Stomach (tissue), 9 donors: ENCODE data around the gene KLHL29. TPM values are rescaled to one million over a fixed set of nuclear protein-coding genes. Genes with fewer than 3 reads are reported as not detected.
A peak's percentile ranks its signal among the peaks of the same experiment; 100 is the strongest.

Experiments used
- DNase-seq, 2 donors: peaks; one replicate each; pipeline versions ENCODE4 v3.0.0 to v3.0.0-alpha.2; 2013 to 2019
- H3K27ac ChIP-seq, 5 donors: fragments of 200-600 bp in 4 of 5; sonication (generic) in 4 of 5; one replicate each; pipeline ENCODE4 v1.5.1; 2013 to 2019; ENCODE audit warnings: mild to moderate bottlenecking in 1 of 5, moderate library complexity in 1 of 5
- H3K27me3 ChIP-seq, 3 donors: fragments of 200-600 bp; sonication (generic); one replicate each; pipeline ENCODE4 v1.5.1; 2017 to 2019; ENCODE audit warnings: mixed run types in 1 of 3
- H3K36me3 ChIP-seq, 4 donors: fragments of 200-600 bp; sonication (generic); 1 replicate in 3 of 4; 2 replicates in 1 of 4; pipeline ENCODE4 v1.5.1; 2016 to 2019
- H3K4me1 ChIP-seq, 4 donors: fragments of 200-600 bp; sonication (generic); one replicate each; pipeline ENCODE4 v1.5.1; 2016 to 2019
- H3K4me3 ChIP-seq, 4 donors: fragments of 200-600 bp; sonication (generic) in 3 of 4; one replicate each; pipeline ENCODE4 v1.5.1; 2016 to 2019; ENCODE audit warnings: mild to moderate bottlenecking in 1 of 4
- H3K9me3 ChIP-seq, 4 donors: fragments of 200-600 bp; sonication (generic); one replicate each; pipeline ENCODE4 v1.5.1; 2016 to 2019
- EP300 ChIP-seq: sonication (generic); formaldehyde crosslinking; IDR thresholded peaks from one replicate; pipeline ENCODE4 v1.6.1; 2017; ENCODE audit warnings: antibody characterized with exemption
- POLR2A ChIP-seq, 4 donors: fragments of 450-650 bp; IDR thresholded peaks; one replicate each; pipeline ENCODE4 v1.6.1; 2016; ENCODE audit warnings: antibody characterized with exemption in 4 of 4, control low read depth in 2 of 4, mild to moderate bottlenecking in 1 of 4, moderate library complexity in 1 of 4
- POLR2AphosphoS5 ChIP-seq, 3 donors: sonication (generic); formaldehyde crosslinking; IDR thresholded peaks; one replicate each; pipeline ENCODE4 v1.6.1; 2016; ENCODE audit warnings: antibody characterized with exemption in 3 of 3
- WGBS, 5 donors: extraction: QIAGEN DNeasy Blood & Tissue Kit in 3 of 5; methylation state at CpG; one replicate each; pipeline versions ENCODE4 v1.1.5 to v1.1.7; 2013 to 2018; 5-methylcytosine and 5-hydroxymethylcytosine counted together
- intact Hi-C: fragments of 100-400 bp; cut with DNase I; formaldehyde crosslinking; loops from one replicate; pipeline ENCODE4 v1.15.1; 2023; ENCODE audit warnings: low total_unique reads
- polyA plus RNA-seq, 3 donors: library from polyadenylated mRNA; stranded (reverse); fragments of 200-250 nt; gene quantifications; one replicate each; pipeline ENCODE4 v1.2.3, GENCODE V29; 2013
- total RNA-seq, 5 donors: library from RNA; depleted of rRNA; stranded (reverse); fragments of >200 nt; gene quantifications; one replicate each; pipeline versions ENCODE4 v1.1.0 to v1.2.3, GENCODE V29; 2014 to 2016
- TF ChIP-seq, protein P1 (sequence below), 7 experiments: fragments of 450-650 bp in 4 of 7; fragments of 200-600 bp in 3 of 7; sonication (generic) in 3 of 7; IDR thresholded peaks; one replicate each; pipeline ENCODE4 v1.5.1; 2016 to 2019; ENCODE audit warnings: antibody characterized with exemption in 7 of 7, control low read depth in 2 of 7, mild to moderate bottlenecking in 1 of 7
- donor health status: healthy with polysubstance abuse.
- donor health status: Bipolar disorder and iron deficiency.
- donor health status: healthy.

The KLHL29 gene
- total and polyA plus RNA-seq, 8 donors: under 0.01 to 6.6 (median 1.3) TPM

DNA sequence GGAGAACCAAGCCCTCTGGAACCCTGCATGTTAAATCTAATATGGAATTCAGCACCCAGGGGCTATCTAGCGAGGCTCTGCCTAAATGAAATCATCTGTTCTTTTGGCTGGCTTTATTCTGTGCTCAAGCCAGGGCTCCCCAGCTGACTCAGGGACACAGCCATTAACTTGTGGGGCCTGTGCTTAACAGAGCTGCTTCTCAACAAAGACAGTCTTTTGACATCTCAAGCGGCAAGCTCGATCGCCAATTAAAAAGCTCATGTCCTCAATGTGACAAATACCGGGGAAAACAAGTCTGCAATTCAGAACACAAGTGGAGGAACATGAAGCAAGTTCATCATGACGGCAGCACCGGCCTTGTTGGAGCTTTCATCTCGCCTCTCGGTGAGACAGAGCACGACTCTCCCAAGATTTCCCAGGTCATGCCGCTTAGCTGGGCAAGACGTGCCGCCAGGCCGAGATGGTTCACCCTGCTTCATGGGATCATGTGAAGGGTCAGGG, 64.9 kb downstream of the KLHL29 start:
- H3K27ac ChIP-seq: no peak overlapping the region
- DNase-seq: no peak
- no peak overlapping the region for H3K4me3 ChIP-seq
- H3K36me3 ChIP-seq: no peaks in the 10 kb centered on the region
- H3K4me1 ChIP-seq: peaks cover 4 to 31% (median 14%) of the 10 kb centered on the region in 4 donors
- 84 to 96% (median 95%) methylated on average over 11 to 14 of the region's 14 CpGs for WGBS, 5 donors
- H3K27me3 ChIP-seq: no peaks in the 10 kb centered on the region
- TF ChIP-seq POLR2AphosphoS5 (IDR thresholded peaks at IDR 0.05): no peak
- TF ChIP-seq, protein P1, sequence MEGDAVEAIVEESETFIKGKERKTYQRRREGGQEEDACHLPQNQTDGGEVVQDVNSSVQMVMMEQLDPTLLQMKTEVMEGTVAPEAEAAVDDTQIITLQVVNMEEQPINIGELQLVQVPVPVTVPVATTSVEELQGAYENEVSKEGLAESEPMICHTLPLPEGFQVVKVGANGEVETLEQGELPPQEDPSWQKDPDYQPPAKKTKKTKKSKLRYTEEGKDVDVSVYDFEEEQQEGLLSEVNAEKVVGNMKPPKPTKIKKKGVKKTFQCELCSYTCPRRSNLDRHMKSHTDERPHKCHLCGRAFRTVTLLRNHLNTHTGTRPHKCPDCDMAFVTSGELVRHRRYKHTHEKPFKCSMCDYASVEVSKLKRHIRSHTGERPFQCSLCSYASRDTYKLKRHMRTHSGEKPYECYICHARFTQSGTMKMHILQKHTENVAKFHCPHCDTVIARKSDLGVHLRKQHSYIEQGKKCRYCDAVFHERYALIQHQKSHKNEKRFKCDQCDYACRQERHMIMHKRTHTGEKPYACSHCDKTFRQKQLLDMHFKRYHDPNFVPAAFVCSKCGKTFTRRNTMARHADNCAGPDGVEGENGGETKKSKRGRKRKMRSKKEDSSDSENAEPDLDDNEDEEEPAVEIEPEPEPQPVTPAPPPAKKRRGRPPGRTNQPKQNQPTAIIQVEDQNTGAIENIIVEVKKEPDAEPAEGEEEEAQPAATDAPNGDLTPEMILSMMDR (IDR thresholded peaks at IDR 0.05): no peak
- TF ChIP-seq EP300: no peak
- no peak for TF ChIP-seq POLR2A (IDR thresholded peaks at IDR 0.05)
- intact Hi-C loops: no loop called here
- H3K9me3 ChIP-seq: no peaks in the 10 kb centered on the region

DNA sequence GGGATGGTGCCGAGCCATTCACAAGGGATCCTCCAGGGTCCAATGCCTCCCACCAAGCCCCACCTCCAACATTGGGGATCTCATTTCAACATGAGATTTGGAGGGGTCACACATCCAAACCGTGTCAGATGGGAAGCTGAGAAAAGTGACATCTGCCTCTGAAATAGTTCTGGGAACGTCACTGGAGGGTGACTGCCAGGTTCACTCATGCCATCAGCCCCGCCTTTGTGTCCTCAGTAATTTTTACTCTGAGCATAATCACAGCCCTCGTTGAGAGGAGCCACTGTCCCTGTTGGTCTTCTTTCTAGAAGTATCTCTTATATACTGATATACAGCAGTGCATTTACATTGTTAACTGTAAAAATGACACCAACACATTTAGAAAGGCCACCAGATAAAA, 67.4 kb downstream of the KLHL29 start:
- H3K27ac ChIP-seq: peak overlapping the region in 1 of 5 donors; percentile 80
- H3K27me3 ChIP-seq: no peaks in the 10 kb centered on the region
- H3K4me1 ChIP-seq: peaks cover 4 to 36% (median 15%) of the 10 kb centered on the region in 4 donors
- intact Hi-C loops: no loop called here
- no peaks in the 10 kb centered on the region for H3K36me3 ChIP-seq
- no peaks in the 10 kb centered on the region for H3K9me3 ChIP-seq
- WGBS, 5 donors: 59 to 69% (median 66%) methylated on average over 5 of the region's 5 CpGs
- DNase-seq: no peak
- TF ChIP-seq EP300: no peak
- no peak for TF ChIP-seq POLR2AphosphoS5 (IDR thresholded peaks at IDR 0.05)
- no peak overlapping the region for H3K4me3 ChIP-seq

DNA sequence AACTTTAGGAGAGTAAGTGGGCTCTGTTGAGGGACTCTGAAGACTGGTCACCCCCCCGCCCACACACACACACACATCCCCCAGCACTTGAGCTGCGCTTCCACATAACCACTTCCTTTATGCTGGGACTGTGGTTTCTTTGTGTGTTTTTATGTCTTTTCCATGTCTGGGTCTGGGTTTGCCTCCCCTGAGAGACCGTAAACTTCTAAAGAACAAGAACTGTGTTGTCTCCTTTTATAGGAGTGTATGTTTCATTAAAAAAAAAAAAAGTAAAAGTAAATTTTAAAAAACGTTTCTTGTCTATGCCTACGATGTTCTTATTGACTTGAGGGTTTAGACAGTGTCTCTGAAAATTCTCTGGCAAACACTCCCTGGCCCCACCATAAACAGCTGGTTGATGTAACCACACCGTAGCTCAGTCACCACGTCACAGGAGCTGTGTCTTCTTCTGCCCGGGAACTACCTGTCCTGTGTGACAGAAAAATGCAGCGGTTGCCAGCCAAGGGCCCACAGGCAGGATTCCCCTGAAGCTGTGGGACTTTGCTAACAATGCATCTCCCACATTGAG, 68.0 kb downstream of the KLHL29 start:
- TF ChIP-seq, protein P1 (IDR thresholded peaks at IDR 0.05): no peak
- TF ChIP-seq POLR2AphosphoS5 (IDR thresholded peaks at IDR 0.05): peak in 1 of 3 donors; percentile 19
- DNase-seq: peak in 1 of 2 donors; percentile 38
- intact Hi-C loops: no loop called here
- Histone ChIP-seq H3K36me3 (no peaks in the 10 kb centered on the region), H3K27ac (peak overlapping the region in 3 of 5 donors; percentile 42 to 80 (median 69)), H3K4me3 (no peak overlapping the region), H3K27me3 (no peaks in the 10 kb centered on the region), H3K9me3 (no peaks in the 10 kb centered on the region), H3K4me1 (peaks cover 4 to 36% (median 15%) of the 10 kb centered on the region in 4 donors)
- 43 to 62% (median 55%) methylated on average over 9 of the region's 9 CpGs for WGBS, 5 donors

DNA sequence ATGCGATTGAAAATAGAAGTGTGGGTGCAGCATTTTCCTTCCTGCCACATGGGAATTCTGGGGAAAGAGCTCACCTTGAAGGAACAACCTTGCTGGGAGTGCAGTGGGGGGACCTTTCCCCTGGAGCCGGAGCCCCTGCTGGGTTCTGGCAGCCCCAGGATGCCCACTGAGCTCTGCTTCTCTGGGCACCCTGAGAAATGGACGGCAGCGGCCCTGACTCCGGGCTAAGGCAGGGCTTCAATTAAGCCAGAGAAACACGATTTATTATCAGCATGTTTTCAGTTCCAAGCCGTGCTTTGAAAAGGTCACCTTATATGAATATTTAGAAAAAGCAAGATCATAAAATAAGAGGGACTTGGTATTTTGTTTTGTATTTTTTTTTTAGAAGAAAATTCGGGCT, 68.5 kb downstream of the KLHL29 start:
- DNase-seq: no peak

More for the DNA sequence above, 68.5 kb downstream of the KLHL29 start:
- Histone ChIP-seq H3K27me3 (no peaks in the 10 kb centered on the region), H3K27ac (peak overlapping the region in 4 of 5 donors; percentile 7 to 80 (median 56)), H3K36me3 (no peaks in the 10 kb centered on the region), H3K4me3 (no peak overlapping the region), H3K4me1 (peaks cover 4 to 36% (median 15%) of the 10 kb centered on the region in 4 donors), H3K9me3 (no peaks in the 10 kb centered on the region)
- intact Hi-C loops: no loop called here
- 56 to 62% (median 61%) methylated on average over 8 of the region's 8 CpGs for WGBS, 5 donors
- TF ChIP-seq POLR2AphosphoS5 (IDR thresholded peaks at IDR 0.05): no peak
- TF ChIP-seq, protein P1 (IDR thresholded peaks at IDR 0.05): no peak
